Measurements from ENCODE around the gene TMEM87B.

- TF ChIP-seq EP300 (IDR thresholded peaks at IDR 0.05) = no peak
- no peak for TF ChIP-seq CTCF (IDR thresholded peaks at IDR 0.05)
- TF ChIP-seq POLR2AphosphoS5 (IDR thresholded peaks at IDR 0.05) = no peak
- TF ChIP-seq POLR2A (IDR thresholded peaks at IDR 0.05) = no peak
These were observed 93.4 kb downstream of the TMEM87B start for GRCh38 chr2:112148477-112148876.
